Mesodermal cell (in vitro differentiated cells): ENCODE measurements around the gene CPED1.
"Not testable (repeated sequence)": the region's sequence is repeated elsewhere in the genome, so short reads cannot be mapped to it uniquely, and the experiment has no call there.

Experiments
- H3K27ac ChIP-seq: 2 replicates; pipeline ENCODE4 v1.7.0; 2013; ENCODE audit warnings: mild to moderate bottlenecking, low read depth, low read length, moderate library complexity; ENCODE audit not compliant: severe bottlenecking
- H3K36me3 ChIP-seq: 2 replicates; pipeline ENCODE4 v1.7.1; 2013; ENCODE audit warnings: mild to moderate bottlenecking, low read length, moderate library complexity; ENCODE audit not compliant: control insufficient read depth, insufficient read depth
- H3K4me1 ChIP-seq: one replicate; pipeline ENCODE4 v1.7.1; 2013; ENCODE audit warnings: mild to moderate bottlenecking, low read length; ENCODE audit not compliant: insufficient read depth, control insufficient read depth, poor library complexity, severe bottlenecking
- H3K4me3 ChIP-seq: 2 replicates; pipeline ENCODE4 v1.7.0; 2013; ENCODE audit warnings: low read length, control low read depth, mild to moderate bottlenecking; ENCODE audit not compliant: insufficient read depth, poor library complexity, severe bottlenecking; ENCODE audit errors: extremely low read depth
- H3K9me3 ChIP-seq: 2 replicates; pipeline ENCODE4 v1.7.1; 2013; ENCODE audit warnings: mild to moderate bottlenecking, low read length, moderate library complexity; ENCODE audit not compliant: control insufficient read depth
- WGBS, 2 experiments: methylation state at CpG; one replicate each; pipeline ENCODE4 v1.1.5; 2013; ENCODE audit warnings: missing lambda C conversion rate in 2 of 2; ENCODE audit not compliant: insufficient coverage in 2 of 2; 5-methylcytosine and 5-hydroxymethylcytosine counted together

The CPED1 gene

DNA sequence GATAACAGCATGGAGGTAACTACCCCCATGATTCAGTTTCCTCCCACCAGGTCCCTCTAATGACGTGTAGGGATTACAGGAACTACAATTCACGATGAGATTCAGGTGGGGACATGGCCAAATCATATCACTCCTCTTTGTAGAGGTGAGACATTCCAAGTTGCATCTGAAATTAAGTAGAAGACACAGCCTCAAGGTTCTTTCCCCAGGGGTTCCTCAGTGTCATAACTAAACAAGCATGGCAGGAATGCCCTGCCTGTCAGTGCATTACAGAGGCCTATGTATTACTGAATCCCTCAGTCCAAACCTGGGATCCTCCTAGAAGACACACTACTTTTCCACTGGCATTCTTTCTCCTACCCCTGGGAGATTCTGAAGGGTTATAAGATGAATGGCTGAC, 297.7 kb downstream of the CPED1 start:
- Histone ChIP-seq H3K4me1 (no peaks in the 10 kb centered on the region), H3K27ac (no peak overlapping the region), H3K36me3 (no peaks in the 10 kb centered on the region), H3K4me3 (no peak overlapping the region), H3K9me3 (peaks cover 6% of the 10 kb centered on the region)
- WGBS, 2 experiments, result 84% methylated on average over 2 of the region's 2 CpGs; no CpG with 5 or more reads in 1 of the 2 experiments

DNA sequence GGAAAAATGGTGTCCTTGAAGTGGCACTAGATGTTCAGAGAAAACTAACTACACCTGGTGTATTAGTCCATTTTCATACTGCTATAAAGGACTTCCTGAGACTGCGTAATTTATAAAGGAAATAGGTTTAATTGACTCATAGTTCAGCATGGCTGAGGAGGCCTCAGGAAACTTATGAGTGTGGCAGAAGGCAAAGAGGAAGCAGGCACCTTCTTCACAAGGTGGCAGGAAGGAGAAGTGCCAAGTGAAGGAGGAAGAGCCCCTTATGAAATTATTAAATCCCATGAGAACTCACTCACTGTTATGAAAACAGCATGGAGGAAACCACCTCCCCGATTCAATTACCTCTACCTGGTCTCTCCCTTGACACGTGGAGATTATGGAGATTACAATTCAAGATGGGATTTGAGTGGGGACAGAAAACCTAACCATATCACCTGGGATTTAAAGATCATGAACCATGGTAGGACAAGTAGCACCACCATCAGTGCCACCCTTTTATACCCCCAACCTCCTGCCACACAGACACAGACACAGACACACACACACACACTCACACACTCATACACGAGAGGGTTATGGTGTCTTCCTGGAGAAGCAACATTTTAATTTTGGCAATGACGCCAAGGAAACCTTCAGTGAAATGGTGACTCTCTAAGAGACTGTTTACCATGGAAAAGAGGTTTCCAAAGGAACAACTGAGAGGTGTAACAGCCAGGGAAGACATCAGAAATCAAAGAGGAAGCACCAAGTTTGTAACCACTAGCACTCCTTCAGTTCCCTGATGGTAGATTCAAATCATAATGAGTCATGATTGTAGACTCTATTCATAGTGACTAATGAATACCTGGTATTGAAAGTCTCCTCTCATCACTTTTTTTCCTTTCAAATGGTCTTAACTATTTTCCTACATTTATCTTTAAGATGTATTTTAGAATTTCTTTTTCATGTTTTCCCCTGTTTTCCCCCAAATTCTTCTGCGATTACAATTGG, 298.5 kb downstream of the CPED1 start:
- WGBS, 2 experiments, result 100% methylated on average over 2 to 3 of the region's 6 CpGs
- Histone ChIP-seq H3K36me3 (no peaks in the 10 kb centered on the region), H3K4me3 (no peak overlapping the region), H3K4me1 (no peaks in the 10 kb centered on the region), H3K9me3 (peaks cover 6% of the 10 kb centered on the region), H3K27ac (no peak overlapping the region)

DNA sequence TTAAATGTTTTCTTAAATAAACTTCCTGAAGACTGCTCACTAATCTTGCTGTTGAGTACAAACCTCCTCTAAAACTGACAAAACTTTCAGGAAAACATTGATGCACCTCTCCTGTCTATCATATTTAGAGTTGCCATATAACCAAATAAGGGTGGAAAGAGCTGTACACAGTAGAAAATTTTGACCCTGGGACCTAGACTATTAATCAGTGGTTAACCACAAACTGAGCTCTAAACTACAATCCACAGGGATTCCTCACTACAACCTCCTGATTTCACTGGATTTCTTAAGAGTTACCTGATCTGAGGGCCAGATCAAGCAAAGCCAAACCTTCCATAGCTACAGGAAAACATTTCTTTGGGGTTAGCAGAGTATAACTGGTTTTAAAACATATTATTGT, 300.4 kb downstream of the CPED1 start:
- Histone ChIP-seq H3K9me3 (peaks cover 6% of the 10 kb centered on the region), H3K27ac (no peak overlapping the region), H3K4me3 (no peak overlapping the region), H3K36me3 (no peaks in the 10 kb centered on the region), H3K4me1 (no peaks in the 10 kb centered on the region)

DNA sequence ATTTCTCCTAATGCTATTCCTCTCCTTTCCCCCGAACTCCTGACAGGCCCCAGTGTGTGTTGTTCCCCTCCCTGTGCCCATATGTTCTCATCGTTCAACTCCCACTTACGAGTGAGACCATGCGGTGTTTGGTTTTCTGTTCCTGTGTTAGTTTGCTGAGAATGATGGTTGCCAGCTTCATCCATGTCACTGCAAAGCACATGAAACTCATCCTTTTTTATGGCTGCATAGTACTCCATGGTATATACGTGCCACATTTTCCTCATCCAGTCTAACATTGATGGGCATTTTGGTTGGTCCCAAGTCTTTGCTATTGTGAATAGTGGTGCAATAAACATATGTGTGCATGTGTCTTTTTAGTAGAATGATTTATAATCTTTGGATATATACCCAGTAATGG, 301.4 kb downstream of the CPED1 start:
- not testable (repeated sequence) for H3K36me3 ChIP-seq, H3K4me3 ChIP-seq, H3K4me1 ChIP-seq, H3K27ac ChIP-seq, H3K9me3 ChIP-seq
- WGBS, 2 experiments, result 80 to 100% methylated on average over 1 to 2 of the region's 5 CpGs

DNA sequence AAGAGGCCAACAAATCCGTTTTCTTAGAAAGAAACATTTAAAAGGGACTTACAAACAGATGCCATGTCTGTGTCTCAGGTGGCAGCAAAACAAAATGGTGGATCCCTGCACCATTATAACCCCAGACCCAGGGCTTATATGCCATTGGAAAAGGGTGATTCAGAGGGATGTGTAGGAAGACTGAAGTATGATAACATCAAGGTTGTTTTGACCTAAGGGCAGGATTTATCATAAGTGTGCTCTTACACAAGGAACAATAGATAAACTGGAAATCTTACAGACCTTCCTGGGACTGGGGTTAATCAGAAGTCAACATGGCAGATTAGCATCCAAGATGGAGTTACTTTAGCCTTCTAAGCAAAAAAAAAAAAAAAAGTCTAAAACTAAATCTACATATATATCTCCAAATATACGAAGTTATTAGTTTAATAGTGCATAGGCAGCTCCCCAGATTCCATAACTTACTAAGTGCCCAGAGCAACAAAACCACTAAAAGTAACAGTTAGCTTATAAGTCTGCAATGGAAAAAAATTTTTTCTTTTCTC, 306.0 kb downstream of the CPED1 start:
- H3K4me3 ChIP-seq, result no peak overlapping the region
- H3K4me1 ChIP-seq, result no peaks in the 10 kb centered on the region
- H3K9me3 ChIP-seq, result no peaks in the 10 kb centered on the region
- no peak overlapping the region for H3K27ac ChIP-seq
- 67% methylated on average over 1 of the region's 2 CpGs; no CpG with 5 or more reads in 1 of the 2 experiments for WGBS, 2 experiments
- H3K36me3 ChIP-seq, result no peaks in the 10 kb centered on the region

- H3K9me3 ChIP-seq, result no peaks in the 10 kb centered on the region
- H3K36me3 ChIP-seq, result no peaks in the 10 kb centered on the region
- H3K4me1 ChIP-seq, result no peaks in the 10 kb centered on the region
- no peak overlapping the region for H3K27ac ChIP-seq
- H3K4me3 ChIP-seq, result no peak overlapping the region
- 90% methylated on average over 2 of the region's 2 CpGs; no CpG with 5 or more reads in 1 of the 2 experiments for WGBS, 2 experiments
These were observed 309.3 kb downstream of the CPED1 start for GRCh38 chr7:121297843-121298242.

DNA sequence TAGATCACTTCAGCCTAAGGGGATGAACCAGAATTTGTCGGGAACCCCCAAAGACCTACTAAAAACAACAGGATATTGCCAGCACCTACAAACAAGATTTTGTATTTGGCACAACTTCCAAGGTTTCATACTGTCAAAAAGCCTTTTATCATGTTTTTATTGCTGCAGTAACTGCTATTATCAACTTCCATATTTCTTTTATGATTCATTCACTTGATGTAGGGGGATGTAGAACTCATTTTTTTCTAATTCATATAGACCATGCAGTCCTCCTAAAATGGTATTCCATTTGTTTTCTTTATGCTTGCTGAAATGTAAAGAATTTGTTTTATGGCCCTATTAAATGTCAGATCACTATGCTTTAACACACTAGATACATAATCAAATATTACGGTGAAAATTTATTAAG, 310.3 kb downstream of the CPED1 start:
- Histone ChIP-seq H3K27ac (no peak overlapping the region), H3K36me3 (no peaks in the 10 kb centered on the region), H3K4me1 (no peaks in the 10 kb centered on the region), H3K9me3 (no peaks in the 10 kb centered on the region), H3K4me3 (no peak overlapping the region)
- WGBS, 2 experiments, result 100% methylated on average over 1 of the region's 2 CpGs

DNA sequence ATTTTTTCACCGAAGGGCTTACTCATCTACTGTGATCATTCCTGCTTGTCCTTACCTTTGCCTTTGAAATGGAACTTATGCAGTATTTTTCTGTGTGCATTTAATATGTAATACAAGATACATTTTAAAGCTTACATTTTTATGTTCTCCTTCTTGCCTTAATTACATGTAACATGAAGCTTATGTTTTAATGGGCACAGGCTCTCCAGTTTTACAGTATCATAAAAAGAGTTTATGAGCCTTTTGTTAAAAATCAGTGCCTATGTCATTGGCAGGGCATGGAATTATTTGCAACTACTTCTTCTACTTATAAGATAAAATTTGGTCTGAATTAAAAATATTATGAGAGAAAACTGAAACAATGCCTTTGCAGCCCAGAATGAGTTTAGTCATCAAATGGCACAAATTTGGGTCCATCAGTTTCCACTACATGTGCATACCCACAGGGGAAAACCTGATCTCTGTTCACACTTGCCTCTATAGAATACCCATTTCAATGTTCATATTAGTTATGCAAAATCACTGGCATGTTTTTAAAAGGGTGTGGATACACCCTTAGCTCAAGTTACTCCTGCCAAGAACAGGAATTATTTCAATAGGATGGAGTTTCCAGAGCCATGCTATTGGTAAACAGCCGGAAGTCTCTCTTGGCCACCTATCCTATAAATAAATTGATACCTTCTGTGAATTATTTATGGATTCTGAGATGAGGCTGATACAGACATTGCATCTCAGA, 312.3 kb downstream of the CPED1 start:
- H3K9me3 ChIP-seq, result no peaks in the 10 kb centered on the region
- WGBS, 2 experiments, result no CpG with 5 or more reads among the region's 2 CpGs
- no peak overlapping the region for H3K27ac ChIP-seq

DNA sequence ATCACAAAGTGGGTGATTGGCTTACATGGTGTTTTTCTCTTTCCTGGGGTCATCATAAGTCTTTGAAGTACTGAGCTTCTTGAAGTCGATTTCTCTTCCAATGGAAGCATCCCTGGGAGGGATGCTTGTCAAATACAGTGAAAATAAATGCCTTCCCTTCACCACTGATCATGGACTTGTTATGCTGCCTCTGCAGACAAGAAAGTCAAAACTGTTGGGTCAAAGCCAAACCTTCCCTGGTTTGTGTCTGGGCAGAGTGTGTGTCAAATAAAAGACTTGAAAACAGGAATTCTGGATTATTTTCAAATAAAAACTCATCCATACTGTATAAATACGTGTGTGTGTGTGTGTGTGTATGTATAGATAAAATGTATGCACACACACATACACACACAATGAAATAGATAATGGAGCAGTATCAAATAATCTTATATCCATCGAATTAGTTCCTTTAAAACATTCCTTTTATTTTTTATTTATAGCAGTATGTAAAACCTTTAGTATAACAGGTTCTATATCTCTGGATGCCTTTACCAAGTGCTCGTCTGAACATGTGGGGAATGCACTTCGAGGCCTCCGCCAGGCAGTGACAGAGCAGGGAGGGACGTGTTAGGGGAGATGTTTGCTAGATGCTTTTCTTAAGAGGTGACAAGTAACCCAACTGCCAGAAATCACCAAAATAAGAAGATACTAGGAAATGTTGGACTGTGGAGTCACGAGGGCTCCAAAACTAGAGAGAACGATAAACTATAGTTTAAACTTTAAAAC, 313.1 kb downstream of the CPED1 start:
- no peaks in the 10 kb centered on the region for H3K4me1 ChIP-seq
- H3K27ac ChIP-seq, result no peak overlapping the region
- no peak overlapping the region for H3K4me3 ChIP-seq
- WGBS, 2 experiments, result 86 to 100% methylated on average over 2 to 4 of the region's 9 CpGs
- H3K36me3 ChIP-seq, result no peaks in the 10 kb centered on the region
- H3K9me3 ChIP-seq, result no peaks in the 10 kb centered on the region

More for the DNA sequence above, 312.3 kb downstream of the CPED1 start:
- Histone ChIP-seq H3K36me3 (no peaks in the 10 kb centered on the region), H3K4me1 (no peaks in the 10 kb centered on the region), H3K4me3 (no peak overlapping the region)

DNA sequence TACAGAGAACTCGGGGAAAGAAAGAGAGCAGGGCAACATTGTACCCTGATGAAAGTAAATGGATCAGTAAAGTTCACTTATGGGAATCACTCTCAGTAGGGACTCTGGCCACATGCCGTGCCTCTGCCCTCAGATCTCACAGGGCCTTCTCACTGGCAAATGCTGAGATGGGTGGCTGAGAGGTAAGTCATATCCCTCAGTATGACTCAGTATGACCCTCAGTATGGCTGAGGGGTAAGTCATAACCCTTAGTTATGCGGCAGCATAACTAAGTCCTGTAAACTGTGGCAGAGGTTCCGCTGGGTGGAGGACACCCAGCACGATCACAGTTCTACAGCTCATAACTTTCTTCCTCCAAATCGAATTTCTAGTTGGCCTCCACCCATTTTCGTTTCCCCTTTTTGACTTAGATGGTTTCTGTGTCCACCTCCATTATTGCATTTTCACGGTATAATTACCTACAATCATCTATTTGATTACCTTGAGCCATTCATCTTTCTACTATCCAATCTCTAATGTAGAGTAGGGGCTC, 313.8 kb downstream of the CPED1 start:
- Histone ChIP-seq H3K9me3 (no peaks in the 10 kb centered on the region), H3K4me3 (no peak overlapping the region), H3K4me1 (no peaks in the 10 kb centered on the region), H3K27ac (no peak overlapping the region), H3K36me3 (no peaks in the 10 kb centered on the region)
- 88 to 92% methylated on average over 7 to 8 of the region's 8 CpGs for WGBS, 2 experiments
